Fibroblast of mammary gland (primary cell): ENCODE results near the gene ETV7.

Experiments used
- DNase-seq: peaks from one replicate; pipeline ENCODE4 v3.0.0-alpha.2; 2010; ENCODE audit warnings: low read depth
- H3K4me3 ChIP-seq: 2 replicates; pipeline ENCODE4 v1.5.1; 2011; ENCODE audit warnings: low read depth, mild to moderate bottlenecking, low read length, moderate library complexity; ENCODE audit not compliant: control insufficient read depth
- CTCF ChIP-seq: conservative IDR thresholded peaks from 2 replicates; pipeline ENCODE4 v1.5.1; 2011; ENCODE audit warnings: low read depth, low read length, inconsistent platforms; ENCODE audit not compliant: control insufficient read depth, insufficient read depth

The ETV7 gene

GRCh38 chr6:36374972-36375371 is 12.5 kb downstream of the ETV7 start:
- TF ChIP-seq CTCF = no peak
- no peak for DNase-seq
- H3K4me3 ChIP-seq = no peak overlapping the region

- H3K4me3 ChIP-seq = no peak overlapping the region
Observed at GRCh38 chr6:36374194-36374593, 13.3 kb downstream of the ETV7 start.

GRCh38 chr6:36373368-36374019 is 14.0 kb downstream of the ETV7 start:
- H3K4me3 ChIP-seq = no peak overlapping the region
- TF ChIP-seq CTCF = no peak
- DNase-seq = no peak

More at GRCh38 chr6:36374194-36374593, 13.3 kb downstream of the ETV7 start:
- no peak for DNase-seq
- TF ChIP-seq CTCF = no peak

GRCh38 chr6:36372088-36372487 is 15.4 kb downstream of the ETV7 start:
- no peak for TF ChIP-seq CTCF
- H3K4me3 ChIP-seq = no peak overlapping the region
- DNase-seq = no peak

GRCh38 chr6:36371211-36371610 is 16.3 kb downstream of the ETV7 start:
- DNase-seq = no peak
- no peak overlapping the region for H3K4me3 ChIP-seq
- no peak for TF ChIP-seq CTCF

GRCh38 chr6:36370638-36371037 is 16.8 kb downstream of the ETV7 start:
- no peak for TF ChIP-seq CTCF
- no peak for DNase-seq
- no peak overlapping the region for H3K4me3 ChIP-seq
